ENCODE measurements around the gene CBARP. TPM values are rescaled to one million over a fixed set of nuclear protein-coding genes. Genes with fewer than 3 reads are reported as not detected.

Gene CBARP
- total and polyA plus RNA-seq, 2 of the 13 experiments (the other 11 are each of a cell fraction or from before 2014, with no cell fraction given): 1.2 to 1.4 TPM

DNA sequence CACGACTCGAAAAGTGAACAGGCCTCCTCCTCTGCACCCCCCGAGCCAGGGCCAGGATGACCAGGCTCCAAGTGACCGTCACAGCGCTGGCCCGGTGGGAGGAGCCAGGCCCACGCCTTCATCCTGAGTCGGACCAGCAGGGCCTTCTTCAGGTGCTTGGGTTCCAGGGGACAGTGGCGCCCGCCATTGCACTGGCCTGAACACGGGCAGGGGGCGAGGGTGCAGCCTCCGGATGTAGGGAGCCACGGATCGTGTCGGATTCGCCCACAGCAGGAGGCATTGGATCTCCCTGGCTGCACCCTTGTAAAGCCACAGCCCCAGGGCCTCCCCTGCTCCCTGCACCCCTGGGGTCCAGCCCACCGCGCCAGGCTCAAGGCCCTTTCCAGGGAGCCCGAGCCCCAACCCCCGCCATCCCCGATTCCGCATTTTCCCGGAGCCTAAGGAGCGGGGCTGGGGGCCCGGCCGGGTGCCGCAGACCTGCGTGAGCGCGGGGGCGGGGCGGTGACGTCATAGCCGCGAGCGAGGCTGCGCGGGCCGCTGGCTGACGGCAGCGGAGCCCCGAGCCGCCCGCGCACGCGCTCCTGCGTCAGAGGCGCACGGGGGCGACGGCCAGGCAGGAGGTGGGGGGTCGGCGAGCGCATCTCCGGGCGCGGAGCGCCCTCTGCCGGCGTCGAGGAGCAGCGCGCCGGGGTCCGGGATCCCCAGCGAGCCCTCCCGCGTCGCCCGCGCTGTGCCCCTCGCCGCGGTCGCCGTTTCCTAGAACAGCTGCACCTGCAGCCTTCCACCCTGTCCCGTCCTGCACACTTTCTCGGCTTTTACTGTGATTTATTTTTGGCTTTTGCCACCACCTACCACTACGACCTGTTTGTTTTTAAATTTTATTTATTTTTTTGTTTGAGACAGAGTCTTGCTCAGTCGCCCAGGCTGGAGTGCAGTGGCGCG is 2.3 kb upstream of the CBARP start (continued):
- TF ChIP-seq, protein P1, sequence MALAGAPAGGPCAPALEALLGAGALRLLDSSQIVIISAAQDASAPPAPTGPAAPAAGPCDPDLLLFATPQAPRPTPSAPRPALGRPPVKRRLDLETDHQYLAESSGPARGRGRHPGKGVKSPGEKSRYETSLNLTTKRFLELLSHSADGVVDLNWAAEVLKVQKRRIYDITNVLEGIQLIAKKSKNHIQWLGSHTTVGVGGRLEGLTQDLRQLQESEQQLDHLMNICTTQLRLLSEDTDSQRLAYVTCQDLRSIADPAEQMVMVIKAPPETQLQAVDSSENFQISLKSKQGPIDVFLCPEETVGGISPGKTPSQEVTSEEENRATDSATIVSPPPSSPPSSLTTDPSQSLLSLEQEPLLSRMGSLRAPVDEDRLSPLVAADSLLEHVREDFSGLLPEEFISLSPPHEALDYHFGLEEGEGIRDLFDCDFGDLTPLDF (CRISPR knock-in tag; IDR thresholded peaks at IDR 0.05): no peak
- TF ChIP-seq HNRNPUL1 (IDR thresholded peaks at IDR 0.05; ENCODE audit: low read depth, low read length) (no peak), SOX6 (IDR thresholded peaks at IDR 0.05) (no peak), SOX6 (CRISPR knock-in tag; IDR thresholded peaks at IDR 0.05) (no peak), PAX8 (CRISPR knock-in tag; IDR thresholded peaks at IDR 0.05; ENCODE audit: borderline replicate concordance) (no peak), ZNF644 (CRISPR knock-in tag; IDR thresholded peaks at IDR 0.05; ENCODE audit: low read depth) (no peak), KAT2B (IDR thresholded peaks at IDR 0.05; ENCODE audit: borderline replicate concordance, low read depth, low read length) (no peak), HDAC2 (CRISPR knock-in tag; IDR thresholded peaks at IDR 0.05) (no peak), RFXAP (CRISPR knock-in tag; IDR thresholded peaks at IDR 0.05; ENCODE audit: borderline replicate concordance) (no peak), SP140L (CRISPR knock-in tag; IDR thresholded peaks at IDR 0.05; ENCODE audit: borderline replicate concordance) (no peak), ZNF235 (CRISPR knock-in tag; IDR thresholded peaks at IDR 0.05; ENCODE audit: borderline replicate concordance) (no peak), MXI1 (IDR thresholded peaks at IDR 0.05; ENCODE audit: borderline replicate concordance, low read depth, low read length) (peak; percentile 92), CENPT (CRISPR knock-in tag; IDR thresholded peaks at IDR 0.05; ENCODE audit: low read depth) (peak; percentile 40; the same call in 1 of the 2 replicates)
- TF ChIP-seq, protein P2, sequence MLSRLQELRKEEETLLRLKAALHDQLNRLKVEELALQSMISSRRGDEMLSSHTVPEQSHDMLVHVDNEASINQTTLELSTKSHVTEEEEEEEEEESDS (CRISPR knock-in tag; IDR thresholded peaks at IDR 0.05; ENCODE audit: borderline replicate concordance): no peak
- TF ChIP-seq, protein P3, sequence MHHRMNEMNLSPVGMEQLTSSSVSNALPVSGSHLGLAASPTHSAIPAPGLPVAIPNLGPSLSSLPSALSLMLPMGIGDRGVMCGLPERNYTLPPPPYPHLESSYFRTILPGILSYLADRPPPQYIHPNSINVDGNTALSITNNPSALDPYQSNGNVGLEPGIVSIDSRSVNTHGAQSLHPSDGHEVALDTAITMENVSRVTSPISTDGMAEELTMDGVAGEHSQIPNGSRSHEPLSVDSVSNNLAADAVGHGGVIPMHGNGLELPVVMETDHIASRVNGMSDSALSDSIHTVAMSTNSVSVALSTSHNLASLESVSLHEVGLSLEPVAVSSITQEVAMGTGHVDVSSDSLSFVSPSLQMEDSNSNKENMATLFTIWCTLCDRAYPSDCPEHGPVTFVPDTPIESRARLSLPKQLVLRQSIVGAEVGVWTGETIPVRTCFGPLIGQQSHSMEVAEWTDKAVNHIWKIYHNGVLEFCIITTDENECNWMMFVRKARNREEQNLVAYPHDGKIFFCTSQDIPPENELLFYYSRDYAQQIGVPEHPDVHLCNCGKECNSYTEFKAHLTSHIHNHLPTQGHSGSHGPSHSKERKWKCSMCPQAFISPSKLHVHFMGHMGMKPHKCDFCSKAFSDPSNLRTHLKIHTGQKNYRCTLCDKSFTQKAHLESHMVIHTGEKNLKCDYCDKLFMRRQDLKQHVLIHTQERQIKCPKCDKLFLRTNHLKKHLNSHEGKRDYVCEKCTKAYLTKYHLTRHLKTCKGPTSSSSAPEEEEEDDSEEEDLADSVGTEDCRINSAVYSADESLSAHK (CRISPR knock-in tag; IDR thresholded peaks at IDR 0.05; ENCODE audit: borderline replicate concordance): no peak
- TF ChIP-seq, protein P4, sequence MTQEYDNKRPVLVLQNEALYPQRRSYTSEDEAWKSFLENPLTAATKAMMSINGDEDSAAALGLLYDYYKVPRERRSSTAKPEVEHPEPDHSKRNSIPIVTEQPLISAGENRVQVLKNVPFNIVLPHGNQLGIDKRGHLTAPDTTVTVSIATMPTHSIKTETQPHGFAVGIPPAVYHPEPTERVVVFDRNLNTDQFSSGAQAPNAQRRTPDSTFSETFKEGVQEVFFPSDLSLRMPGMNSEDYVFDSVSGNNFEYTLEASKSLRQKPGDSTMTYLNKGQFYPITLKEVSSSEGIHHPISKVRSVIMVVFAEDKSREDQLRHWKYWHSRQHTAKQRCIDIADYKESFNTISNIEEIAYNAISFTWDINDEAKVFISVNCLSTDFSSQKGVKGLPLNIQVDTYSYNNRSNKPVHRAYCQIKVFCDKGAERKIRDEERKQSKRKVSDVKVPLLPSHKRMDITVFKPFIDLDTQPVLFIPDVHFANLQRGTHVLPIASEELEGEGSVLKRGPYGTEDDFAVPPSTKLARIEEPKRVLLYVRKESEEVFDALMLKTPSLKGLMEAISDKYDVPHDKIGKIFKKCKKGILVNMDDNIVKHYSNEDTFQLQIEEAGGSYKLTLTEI (CRISPR knock-in tag; conservative IDR thresholded peaks at IDR 0.05): no peak
- TF ChIP-seq, protein P5, sequence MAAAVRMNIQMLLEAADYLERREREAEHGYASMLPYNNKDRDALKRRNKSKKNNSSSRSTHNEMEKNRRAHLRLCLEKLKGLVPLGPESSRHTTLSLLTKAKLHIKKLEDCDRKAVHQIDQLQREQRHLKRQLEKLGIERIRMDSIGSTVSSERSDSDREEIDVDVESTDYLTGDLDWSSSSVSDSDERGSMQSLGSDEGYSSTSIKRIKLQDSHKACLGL (CRISPR knock-in tag; IDR thresholded peaks at IDR 0.05): no peak
- TF ChIP-seq, protein P6, sequence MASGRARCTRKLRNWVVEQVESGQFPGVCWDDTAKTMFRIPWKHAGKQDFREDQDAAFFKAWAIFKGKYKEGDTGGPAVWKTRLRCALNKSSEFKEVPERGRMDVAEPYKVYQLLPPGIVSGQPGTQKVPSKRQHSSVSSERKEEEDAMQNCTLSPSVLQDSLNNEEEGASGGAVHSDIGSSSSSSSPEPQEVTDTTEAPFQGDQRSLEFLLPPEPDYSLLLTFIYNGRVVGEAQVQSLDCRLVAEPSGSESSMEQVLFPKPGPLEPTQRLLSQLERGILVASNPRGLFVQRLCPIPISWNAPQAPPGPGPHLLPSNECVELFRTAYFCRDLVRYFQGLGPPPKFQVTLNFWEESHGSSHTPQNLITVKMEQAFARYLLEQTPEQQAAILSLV (CRISPR knock-in tag; IDR thresholded peaks at IDR 0.05; ENCODE audit: borderline replicate concordance): no peak
- TF ChIP-seq, protein P7, sequence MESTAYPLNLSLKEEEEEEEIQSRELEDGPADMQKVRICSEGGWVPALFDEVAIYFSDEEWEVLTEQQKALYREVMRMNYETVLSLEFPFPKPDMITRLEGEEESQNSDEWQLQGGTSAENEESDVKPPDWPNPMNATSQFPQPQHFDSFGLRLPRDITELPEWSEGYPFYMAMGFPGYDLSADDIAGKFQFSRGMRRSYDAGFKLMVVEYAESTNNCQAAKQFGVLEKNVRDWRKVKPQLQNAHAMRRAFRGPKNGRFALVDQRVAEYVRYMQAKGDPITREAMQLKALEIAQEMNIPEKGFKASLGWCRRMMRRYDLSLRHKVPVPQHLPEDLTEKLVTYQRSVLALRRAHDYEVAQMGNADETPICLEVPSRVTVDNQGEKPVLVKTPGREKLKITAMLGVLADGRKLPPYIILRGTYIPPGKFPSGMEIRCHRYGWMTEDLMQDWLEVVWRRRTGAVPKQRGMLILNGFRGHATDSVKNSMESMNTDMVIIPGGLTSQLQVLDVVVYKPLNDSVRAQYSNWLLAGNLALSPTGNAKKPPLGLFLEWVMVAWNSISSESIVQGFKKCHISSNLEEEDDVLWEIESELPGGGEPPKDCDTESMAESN (CRISPR knock-in tag; conservative IDR thresholded peaks at IDR 0.05): no peak
